BLaER1 treated with 17β-estradiol and CSF1 and Interleukin-3, amounts not matched to agents 10 nM and 100 nM (cell line): ENCODE data around the gene STAT5A.

Experiments used
- H3K27ac ChIP-seq, 11 experiments: shearing (Covaris generic); formaldehyde crosslinking; 2 replicates each; pipeline ENCODE4 v1.8.1; 2022
- H3K27me3 ChIP-seq, 11 experiments: shearing (Covaris generic); formaldehyde crosslinking; 2 replicates each; pipeline ENCODE4 v1.8.1; 2022
- H3K36me3 ChIP-seq, 11 experiments: shearing (Covaris generic); formaldehyde crosslinking; 2 replicates each; pipeline ENCODE4 v1.8.1; 2022
- H3K4me1 ChIP-seq, 10 experiments: shearing (Covaris generic); formaldehyde crosslinking; 2 replicates each; pipeline ENCODE4 v1.8.1; 2022
- H3K4me2 ChIP-seq, 11 experiments: shearing (Covaris generic); formaldehyde crosslinking; 2 replicates each; pipeline ENCODE4 v1.8.1; 2022
- H3K4me3 ChIP-seq, 10 experiments: shearing (Covaris generic); formaldehyde crosslinking; 2 replicates each; pipeline ENCODE4 v1.8.1; 2022
- H3K9ac ChIP-seq, 11 experiments: shearing (Covaris generic); formaldehyde crosslinking; 2 replicates each; pipeline ENCODE4 v1.8.1; 2022
- H3K9me3 ChIP-seq, 11 experiments: shearing (Covaris generic); formaldehyde crosslinking; replicated peaks in 1 of 11; 2 replicates each; pipeline ENCODE4 v1.8.1; 2022
- H4K20me1 ChIP-seq, 11 experiments: shearing (Covaris generic); formaldehyde crosslinking; 2 replicates each; pipeline ENCODE4 v1.8.1; 2022
- Cebpa-rat ChIP-seq, 11 experiments: shearing (Covaris generic); IDR thresholded peaks; 2 replicates each; pipeline ENCODE4 v1.8.1; 2022

STAT5A gene

DNA sequence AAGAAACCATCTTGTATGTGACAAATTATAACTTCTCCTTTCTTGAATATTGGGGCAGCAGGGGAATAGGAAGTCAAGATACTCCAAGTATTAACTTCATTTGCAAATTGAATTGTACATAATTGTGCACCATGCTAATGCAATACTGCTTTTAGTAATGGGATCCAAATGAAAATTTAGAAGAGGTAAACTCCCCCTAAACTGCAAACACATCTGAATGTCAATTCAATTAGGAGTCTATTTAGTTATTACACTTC lies 16.6 kb upstream of the STAT5A start:
- Histone ChIP-seq H3K4me1 (peaks cover 36 to 57% (median 41%) of the 10 kb centered on the region in 10 experiments), H3K36me3 (0 out of 22 replicates have a peak, but pooled peaks cover 0 to 7% (median 0%) of the 10 kb centered on the region in 11 experiments), H3K4me3 (no peak overlapping the region), H3K4me2 (peak overlapping the region in 8 of 11 experiments; percentile 68 to 98 (median 95); a peak in 13 of 22 replicates), H3K9me3 (no peaks in the 10 kb centered on the region), H4K20me1 (peaks cover 0 to 68% (median 29%) of the 10 kb centered on the region in 11 experiments; a peak in 10 of 22 replicates), H3K27ac (no peak overlapping the region), H3K9ac (no peak overlapping the region), H3K27me3 (no peaks in the 10 kb centered on the region)
- TF ChIP-seq Cebpa-rat (IDR thresholded peaks at IDR 0.05) = no peak

- Histone ChIP-seq H3K9me3 (no peaks in the 10 kb centered on the region), H3K4me1 (peaks cover 42 to 57% (median 47%) of the 10 kb centered on the region in 10 experiments), H3K9ac (no peak overlapping the region; a peak in 1 of 22 replicates), H3K36me3 (0 out of 22 replicates have a peak, but pooled peaks cover 0 to 4% (median 0%) of the 10 kb centered on the region in 11 experiments), H3K4me2 (peak overlapping the region; percentile 51 to 98 (median 93)), H4K20me1 (peaks cover 0 to 68% (median 29%) of the 10 kb centered on the region in 11 experiments; a peak in 10 of 22 replicates), H3K27me3 (no peaks in the 10 kb centered on the region), H3K27ac (no peak overlapping the region), H3K4me3 (no peak overlapping the region)
- TF ChIP-seq Cebpa-rat (IDR thresholded peaks at IDR 0.05) = no peak
Measured at GRCh38 chr17:42272162-42272907, 16.0 kb upstream of the STAT5A start.

GRCh38 chr17:42273474-42274252 lies 14.6 kb upstream of the STAT5A start:
- Histone ChIP-seq H3K27ac (no peak overlapping the region), H3K9me3 (no peaks in the 10 kb centered on the region), H3K27me3 (no peaks in the 10 kb centered on the region), H3K4me3 (peak overlapping the region in 5 of 10 experiments; percentile 82 to 99 (median 90); a peak in 5 of 20 replicates), H4K20me1 (peaks cover 0 to 60% (median 27%) of the 10 kb centered on the region in 11 experiments; a peak in 10 of 22 replicates), H3K9ac (no peak overlapping the region), H3K36me3 (no peaks in the 10 kb centered on the region), H3K4me1 (peaks cover 44 to 56% (median 49%) of the 10 kb centered on the region in 10 experiments), H3K4me2 (peak overlapping the region; percentile 81 to 99 (median 94))
- no peak for TF ChIP-seq Cebpa-rat (IDR thresholded peaks at IDR 0.05)

GRCh38 chr17:42274253-42274542 lies 14.1 kb upstream of the STAT5A start:
- H3K4me2 ChIP-seq = peak overlapping the region; percentile 81 to 99 (median 94)
- no peaks in the 10 kb centered on the region for H3K27me3 ChIP-seq
- H3K4me1 ChIP-seq = peaks cover 44 to 56% (median 49%) of the 10 kb centered on the region in 10 experiments
- H3K9me3 ChIP-seq = no peaks in the 10 kb centered on the region
- no peaks in the 10 kb centered on the region for H3K36me3 ChIP-seq
- H3K27ac ChIP-seq = no peak overlapping the region
- no peak for TF ChIP-seq Cebpa-rat (IDR thresholded peaks at IDR 0.05)
- peak overlapping the region in 9 of 10 experiments; percentile 82 to 99 (median 90); a peak in 14 of 20 replicates for H3K4me3 ChIP-seq
- H3K9ac ChIP-seq = peak overlapping the region in 3 of 11 experiments; percentile 92 to 95 (median 95); a peak in 2 of 22 replicates
- H4K20me1 ChIP-seq = peaks cover 0 to 54% (median 27%) of the 10 kb centered on the region in 11 experiments; a peak in 9 of 22 replicates

- H3K9me3 ChIP-seq = no peaks in the 10 kb centered on the region
- no peak for TF ChIP-seq Cebpa-rat (IDR thresholded peaks at IDR 0.05)
- H3K27me3 ChIP-seq = no peaks in the 10 kb centered on the region
- peak overlapping the region; percentile 82 to 99 (median 89) for H3K4me3 ChIP-seq
- H3K9ac ChIP-seq = peak overlapping the region; percentile 92 to 96 (median 93)
- H3K36me3 ChIP-seq = no peaks in the 10 kb centered on the region
- H3K4me2 ChIP-seq = peak overlapping the region; percentile 81 to 99 (median 94)
- H3K27ac ChIP-seq = peak overlapping the region; percentile 80 to 96 (median 93); a peak in 20 of 22 replicates
- peaks cover 0 to 47% (median 19%) of the 10 kb centered on the region in 11 experiments; a peak in 9 of 22 replicates for H4K20me1 ChIP-seq
- peaks cover 44 to 56% (median 49%) of the 10 kb centered on the region in 10 experiments for H3K4me1 ChIP-seq
Measured at GRCh38 chr17:42274812-42275526, 13.3 kb upstream of the STAT5A start.

- H3K9ac ChIP-seq = peak overlapping the region; percentile 92 to 96 (median 93)
- H3K27me3 ChIP-seq = no peaks in the 10 kb centered on the region
- peaks cover 44 to 54% (median 49%) of the 10 kb centered on the region in 10 experiments for H3K4me1 ChIP-seq
- peak overlapping the region; percentile 80 to 96 (median 93) for H3K27ac ChIP-seq
- peaks cover 0 to 40% (median 18%) of the 10 kb centered on the region in 11 experiments; a peak in 9 of 22 replicates for H4K20me1 ChIP-seq
- H3K9me3 ChIP-seq = no peaks in the 10 kb centered on the region
- peak overlapping the region; percentile 82 to 99 (median 89) for H3K4me3 ChIP-seq
- peak overlapping the region; percentile 81 to 99 (median 94) for H3K4me2 ChIP-seq
- TF ChIP-seq Cebpa-rat (IDR thresholded peaks at IDR 0.05) = no peak
- no peaks in the 10 kb centered on the region for H3K36me3 ChIP-seq
Measured at GRCh38 chr17:42275527-42276358, 12.6 kb upstream of the STAT5A start.

- Histone ChIP-seq H3K27ac (peak within 1 kb of the TSS; percentile 80 to 96 (median 93)), H3K9me3 (no peaks in the 10 kb centered on the region), H3K4me1 (peaks cover 44 to 50% (median 48%) of the 10 kb centered on the region in 10 experiments), H3K4me3 (peak within 1 kb of the TSS; percentile 82 to 99 (median 89)), H3K4me2 (peak within 1 kb of the TSS; percentile 81 to 99 (median 96)), H3K27me3 (no peaks in the 10 kb centered on the region), H3K9ac (peak within 1 kb of the TSS; percentile 92 to 96 (median 93)), H4K20me1 (peaks cover 0 to 36% (median 13%) of the 10 kb centered on the region in 11 experiments; a peak in 8 of 22 replicates), H3K36me3 (no peaks in the 10 kb centered on the region)
- no peak for TF ChIP-seq Cebpa-rat (IDR thresholded peaks at IDR 0.05)
Measured at GRCh38 chr17:42276359-42276608, 12.0 kb upstream of the STAT5A start, which contains the start of gene STAT5B. Gene STAT5B, minus strand, starts transcription at chr17:42276391. Its CDS starts 44,264 bp downstream, at chr17:42232127.
